K562 (cell line): ENCODE data around the gene ECHDC3. TPM values are rescaled to one million over a fixed set of nuclear protein-coding genes. Genes with fewer than 3 reads are reported as not detected.

Experiments used
- ATAC-seq: fragments of 200-7000 bp; cut with Tn5 transposase; 3 replicates; pipeline ENCODE4 v1.9.1; 2020; ENCODE audit warnings: moderate library complexity
- BruUV-seq: library from RNA; stranded (reverse); fragments of 400-500 nt; replicated peaks from 2 replicates; lab custom pipeline; 2021; lab: Mats Ljungman, UMichigan
- CTCF ChIA-PET: fragments of 300-600 bp; formaldehyde crosslinking; extraction: SDS; loops from one replicate; lab custom pipeline; 2021; ENCODE audit warnings: low intra/inter-chr PET ratio; lab: Yijun Ruan, JAX
- POLR2A ChIA-PET: fragments of 300-600, 350-650 bp; sonication (Branson Sonifier 250); formaldehyde crosslinking; extraction: SDS; loops from one replicate; lab custom pipeline; 2021; ENCODE audit warnings: antibody characterized with exemption, inconsistent platforms; lab: Yijun Ruan, JAX
- DNase-seq, 4 experiments: peaks; one replicate each; pipeline versions ENCODE4 v3.0.0 to v3.0.0-alpha.2; 2011 to 2018; ENCODE audit warnings: low spot score in 3 of 4, mixed read lengths in 3 of 4; ENCODE audit errors: extremely low read depth in 1 of 4
- FAIRE-seq: peaks from 2 replicates; lab custom pipeline; 2011; peaks lifted over from hg19 to GRCh38; lab: Jason Lieb, UNC
- H2AFZ ChIP-seq: 2 replicates; pipeline ENCODE4 v1.6.0; 2011; ENCODE audit warnings: low read depth, low read length, control low read depth, inconsistent platforms
- H3K27ac ChIP-seq: fragments of 200-600 bp; 3 replicates; pipeline ENCODE4 v1.8.0; 2011; ENCODE audit warnings: low read depth, mild to moderate bottlenecking, control low read depth, inconsistent platforms, low read length, moderate library complexity, mixed read lengths; ENCODE audit errors: extremely low read depth
- H3K27me3 ChIP-seq, 2 experiments: fragments of 300-600 bp in 1 of 2; 2 replicates in 1 of 2; 3 replicates in 1 of 2; pipeline versions ENCODE4 v1.6.0 to v1.8.0; 2011; ENCODE audit warnings: inconsistent platforms in 2 of 2, low read length in 2 of 2, mild to moderate bottlenecking in 1 of 2, mixed read lengths in 1 of 2, moderate library complexity in 1 of 2; ENCODE audit not compliant: control insufficient read depth in 2 of 2, insufficient read depth in 2 of 2
- H3K36me3 ChIP-seq: fragments of 300-600 bp; 3 replicates; pipeline ENCODE4 v1.8.0; 2011; ENCODE audit warnings: mild to moderate bottlenecking, low read length, inconsistent platforms; ENCODE audit not compliant: control insufficient read depth, insufficient read depth
- H3K4me1 ChIP-seq, 2 experiments: fragments of 200-600 bp in 1 of 2; replicated peaks in 1 of 2; 2 replicates in 1 of 2; 3 replicates in 1 of 2; pipeline versions ENCODE4 v1.5.1 to v1.8.0; 2011; ENCODE audit warnings: inconsistent platforms in 2 of 2, low read length in 2 of 2, mild to moderate bottlenecking in 1 of 2, mixed read lengths in 1 of 2, moderate library complexity in 1 of 2; ENCODE audit not compliant: control insufficient read depth in 2 of 2, insufficient read depth in 2 of 2
- H3K4me2 ChIP-seq: 2 replicates; pipeline ENCODE4 v1.6.1; 2011; ENCODE audit warnings: low read length, control low read depth, inconsistent platforms, mixed read lengths; ENCODE audit not compliant: insufficient read depth
- H3K4me3 ChIP-seq: fragments of 200-600 bp; sonication (generic), shearing (Covaris generic); 2 replicates; pipeline ENCODE4 v1.5.1; 2016; ENCODE audit warnings: control low read depth, inconsistent platforms
- H3K79me2 ChIP-seq: fragments of 200-600 bp; 3 replicates; pipeline ENCODE4 v1.8.0; 2011; ENCODE audit warnings: low read length, inconsistent platforms; ENCODE audit not compliant: control insufficient read depth, insufficient read depth
- H3K9ac ChIP-seq, 2 experiments: 2 replicates each; pipeline versions ENCODE4 v1.6.0 to v1.6.1; 2011; ENCODE audit warnings: low read depth in 2 of 2, low read length in 2 of 2, control low read depth in 1 of 2, inconsistent platforms in 1 of 2, mild to moderate bottlenecking in 1 of 2, mixed read lengths in 1 of 2; ENCODE audit not compliant: insufficient read depth in 1 of 2
- H3K9me1 ChIP-seq: one replicate; pipeline ENCODE4 v1.6.0; 2011; ENCODE audit warnings: inconsistent platforms, mild to moderate bottlenecking, low read length, moderate library complexity; ENCODE audit not compliant: control insufficient read depth, insufficient read depth
- H3K9me3 ChIP-seq: replicated peaks from 2 replicates; pipeline ENCODE4 v1.5.1; 2011; ENCODE audit warnings: low read depth, low read length, inconsistent platforms; ENCODE audit not compliant: control insufficient read depth, insufficient read depth
- H4K20me1 ChIP-seq: replicated peaks from 2 replicates; pipeline ENCODE4 v1.6.1; 2011; ENCODE audit warnings: low read length, inconsistent platforms, mixed read lengths; ENCODE audit not compliant: control insufficient read depth, insufficient read depth
- ATF6 ChIP-seq: sonication (generic); formaldehyde crosslinking; IDR thresholded peaks from 2 replicates; pipeline ENCODE4 v1.4.0; 2020; ENCODE audit warnings: mild to moderate bottlenecking, missing genetic modification reagents
- BACH1 ChIP-seq: fragments of 200-800 bp; sonication (Bioruptor generic); IDR thresholded peaks from 2 replicates; pipeline ENCODE4 v1.6.1; 2016; ENCODE audit warnings: missing genetic modification characterization, missing compliant biosample characterization
- C11orf30 ChIP-seq: fragments of 450-650 bp; IDR thresholded peaks from 2 replicates; pipeline ENCODE4 v1.6.1; 2016; ENCODE audit warnings: low read depth, mild to moderate bottlenecking
- FOXK1 ChIP-seq: sonication (generic); formaldehyde crosslinking; IDR thresholded peaks from 2 replicates; pipeline ENCODE4 v1.8.0; 2022; ENCODE audit warnings: missing genetic modification reagents, mild to moderate bottlenecking, borderline replicate concordance
- IFI16 ChIP-seq: fragments of 250-450 bp; sonication (Bioruptor Pico); IDR thresholded peaks from 2 replicates; pipeline ENCODE4 v2.1.2; 2022; ENCODE audit warnings: mild to moderate bottlenecking, inconsistent platforms
- KLF16 ChIP-seq: IDR thresholded peaks from 2 replicates; pipeline ENCODE4 v1.6.1; 2016; ENCODE audit warnings: antibody characterized with exemption
- MLLT1 ChIP-seq, 2 experiments: fragments of 450-650 bp; IDR thresholded peaks; 2 replicates each; pipeline ENCODE4 v1.6.1; 2016
- NCOA2 ChIP-seq, 2 experiments: fragments of 450-650 bp; IDR thresholded peaks; 2 replicates each; pipeline ENCODE4 v1.6.1; 2018; ENCODE audit warnings: mild to moderate bottlenecking in 2 of 2, moderate library complexity in 1 of 2; ENCODE audit not compliant: partially characterized antibody in 2 of 2
- PURB ChIP-seq: sonication (generic); formaldehyde crosslinking; IDR thresholded peaks from 2 replicates; pipeline ENCODE4 v1.9.0; 2021; ENCODE audit warnings: low read depth, mild to moderate bottlenecking, missing genetic modification reagents
- PYGO2 ChIP-seq: fragments of 450-650 bp; IDR thresholded peaks from 2 replicates; pipeline ENCODE4 v1.6.1; 2016; ENCODE audit warnings: mild to moderate bottlenecking, missing genetic modification characterization, moderate library complexity, missing compliant biosample characterization
- SMARCB1 ChIP-seq: IDR thresholded peaks from 2 replicates; pipeline ENCODE4 v1.6.1; 2011; ENCODE audit warnings: improper control_type of control experiment, low read depth; ENCODE audit not compliant: insufficient read length
- ZNF133 ChIP-seq: fragments of 250-450 bp; sonication (Bioruptor Pico); IDR thresholded peaks from 2 replicates; pipeline ENCODE4 v1.4.0; 2020; ENCODE audit warnings: mild to moderate bottlenecking
- ZNF444 ChIP-seq: fragments of 250-450 bp; sonication (Bioruptor Pico); IDR thresholded peaks from 2 replicates; pipeline ENCODE4 v1.4.0; 2020; ENCODE audit warnings: mild to moderate bottlenecking, moderate library complexity
- WGBS: fragments of 100-300 bp; shearing (Covaris generic); methylation state at CpG from one replicate; pipeline ENCODE4 v1.1.6; 2016; ENCODE audit warnings: low coverage, mixed read lengths; ENCODE audit not compliant: insufficient coverage; ENCODE audit errors: missing lambda C conversion rate; 5-methylcytosine and 5-hydroxymethylcytosine counted together
- in situ Hi-C: fragments of 300-500 bp; cut with MboI; formaldehyde crosslinking; loops from 4 replicates; pipeline ENCODE4 v1.15.0; 2018; ENCODE audit warnings: inconsistent platforms, mixed read lengths
- intact Hi-C: fragments of 100-400 bp; cut with micrococcal nuclease; formaldehyde crosslinking; loops from 2 replicates; pipeline ENCODE4 v1.14.2; 2022
- polyA plus RNA-seq, 8 experiments: library from polyadenylated mRNA; depleted of rRNA in 4 of 8; stranded (reverse) in 5 of 8; unstranded in 3 of 8; fragments of >200 nt; fragmentation: Nextera tagmentation in 2 of 8; fragmentation: Illumina TruSeq in 1 of 8; extraction: Ambion mirVana in 2 of 8; extraction: Trizol in 1 of 8; gene quantifications; 2 replicates each; pipeline versions ENCODE4 v1.2.1 to v1.2.3, GENCODE V29; 2011 to 2014; ENCODE audit warnings: inconsistent platforms in 1 of 8, missing spikeins in 1 of 8
- total RNA-seq, 7 experiments: library from RNA; depleted of rRNA in 6 of 7; stranded (reverse); fragments of >200 nt in 6 of 7; fragmentation: Illumina TruSeq in 2 of 7; extraction: Trizol in 2 of 7; gene quantifications; 2 replicates each; pipeline versions ENCODE4 v1.2.1 to v1.2.3, GENCODE V29; 2011 to 2021; ENCODE audit warnings: low replicate concordance in 1 of 7

ECHDC3 gene
- total and polyA plus RNA-seq, 9 of the 15 experiments (the other 6 are each of a cell fraction or from before 2014, with no cell fraction given): 0.53 to 21.9 (median 15.7) TPM

GRCh38 chr10:11804336-11804735, 62.2 kb downstream of the ECHDC3 start:
- H4K20me1 ChIP-seq: no peaks in the 10 kb centered on the region
- H3K36me3 ChIP-seq: no peaks in the 10 kb centered on the region
- in situ Hi-C loops: no loop called here
- DNase-seq (no peak), FAIRE-seq (no peak)
- WGBS: 3% methylated on average over 16 of the region's 16 CpGs
- no peaks in the 10 kb centered on the region for H3K9me3 ChIP-seq
- no peaks in the 10 kb centered on the region for H3K79me2 ChIP-seq
- H3K27ac ChIP-seq: no peak overlapping the region
- H3K27me3 ChIP-seq: peaks cover 61 to 75% of the 10 kb centered on the region in 2 experiments
- CTCF ChIA-PET: no interaction called here
- H3K4me3 ChIP-seq: no peak overlapping the region
- no peak overlapping the region; a peak in 1 of 4 replicates for H3K9ac ChIP-seq
- H3K4me1 ChIP-seq: peaks cover 2 to 8% of the 10 kb centered on the region in 2 experiments; a peak in 3 of 5 replicates
- H2AFZ ChIP-seq: no peak overlapping the region
- H3K4me2 ChIP-seq: no peak overlapping the region
- BruUV-seq: no TSS peak
- POLR2A ChIA-PET: interaction anchor here (1.5 kb wide), 1 partner anchor 21 kb away, joined by 4 read pairs; no protein-coding TSS in a partner anchor
- no peak for TF ChIP-seq NCOA2 (IDR thresholded peaks at IDR 0.05; ENCODE audit: partially characterized antibody in 2 of 2)
- TF ChIP-seq ZNF133 (CRISPR knock-in tag): no peak
- no peak for TF ChIP-seq C11orf30
- no peak for TF ChIP-seq SMARCB1
- no peak for TF ChIP-seq PYGO2 (tag)
- TF ChIP-seq MLLT1 (IDR thresholded peaks at IDR 0.05): no peak
- no peak for TF ChIP-seq ATF6 (CRISPR knock-in tag)
- no peak for TF ChIP-seq FOXK1 (CRISPR knock-in tag)
- TF ChIP-seq KLF16: no peak
- TF ChIP-seq PURB (CRISPR knock-in tag): no peak
- TF ChIP-seq ZNF444 (CRISPR knock-in tag): no peak
- TF ChIP-seq BACH1 (tag): no peak
- no peak for TF ChIP-seq IFI16
- TF ChIP-seq, all 486 proteins: peak for 0
- no peak for ATAC-seq
- intact Hi-C loops: no loop called here
- H3K9me1 ChIP-seq: no peaks in the 10 kb centered on the region
